GM21576 (cell line): ENCODE measurements around the gene JUND.
"Not testable (repeated sequence)": the region's sequence is repeated elsewhere in the genome, so short reads cannot be mapped to it uniquely, and the experiment has no call there.

Experiments
- ATAC-seq: cut with Tn5 transposase; IDR thresholded peaks from one replicate; pipeline ENCODE4 v1.9.1; 2021; ENCODE audit warnings: mild to moderate bottlenecking, moderate library complexity; ENCODE audit not compliant: unreplicated experiment

Gene JUND

DNA sequence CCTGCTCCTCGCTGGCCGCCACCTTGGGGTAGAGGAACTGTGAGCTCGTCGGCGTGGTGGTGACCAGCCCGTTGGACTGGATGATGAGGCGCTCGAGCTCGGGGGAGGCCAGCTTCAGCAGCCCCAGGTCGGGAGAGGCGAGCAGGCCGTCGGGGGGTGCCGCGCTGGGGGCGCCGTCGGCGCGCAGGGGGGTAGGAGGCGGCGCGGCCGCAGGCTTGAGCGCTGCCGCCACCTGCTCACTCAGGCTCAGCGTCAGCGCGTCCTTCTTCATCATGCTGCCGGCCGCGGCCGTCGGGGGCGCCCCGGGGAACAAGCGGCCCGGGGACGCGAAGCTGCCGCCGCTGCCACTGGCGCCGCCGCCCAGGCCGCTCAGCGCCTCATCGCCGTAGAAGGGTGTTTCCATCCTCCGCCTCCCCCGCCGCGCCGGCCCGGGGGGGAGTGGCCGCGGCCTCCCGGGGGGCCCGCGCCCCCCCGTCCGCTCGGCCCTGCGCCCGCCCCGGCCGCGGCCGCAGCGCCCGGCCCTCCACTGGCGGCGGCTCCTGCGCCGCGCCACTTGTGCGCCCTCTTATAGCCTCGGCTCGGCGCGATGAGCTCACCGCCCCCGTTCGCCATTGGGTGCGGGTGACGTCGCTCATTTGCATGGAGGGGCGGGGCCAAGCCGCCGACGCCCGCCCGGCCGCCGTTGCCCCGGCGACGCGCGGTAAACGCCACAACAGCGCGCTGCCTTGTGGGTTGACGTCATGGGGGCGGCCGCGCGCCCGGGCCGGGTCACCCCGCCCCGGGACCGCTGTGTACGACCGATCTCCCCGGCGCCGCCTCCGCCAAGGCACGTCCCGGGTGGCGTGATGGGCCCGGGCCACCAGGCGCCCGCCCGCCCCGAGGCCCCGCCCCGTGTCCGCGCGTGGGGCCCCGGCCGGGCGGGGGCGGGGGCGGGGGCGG is at the start of gene JUND:
TSS of gene JUND (minus strand) at position 541 of the 939 bp plus-strand sequence. CDS start at position 403, 138 bp downstream.
- peak; percentile 48 for ATAC-seq

DNA sequence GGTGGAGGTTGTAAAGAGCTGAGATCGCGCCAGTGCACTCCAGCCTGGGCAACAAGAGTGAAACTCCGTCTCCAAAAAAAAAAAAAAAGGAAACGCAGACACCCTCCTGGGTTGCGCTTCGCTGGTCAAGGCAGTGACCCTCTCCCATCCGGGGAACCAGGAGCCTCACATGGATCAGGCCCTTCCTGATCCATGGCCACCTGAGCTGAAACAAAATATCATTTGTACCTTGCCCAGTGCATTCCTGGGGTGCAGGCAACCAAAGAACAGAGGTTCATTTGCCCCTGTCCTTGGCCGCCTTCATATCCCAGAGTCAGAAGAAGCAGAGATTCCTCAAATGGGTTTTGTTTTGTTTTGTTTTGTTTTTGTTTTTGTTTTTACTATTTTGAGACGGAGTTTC is 49.4 kb upstream of the JUND start:
- ATAC-seq: no peak

DNA sequence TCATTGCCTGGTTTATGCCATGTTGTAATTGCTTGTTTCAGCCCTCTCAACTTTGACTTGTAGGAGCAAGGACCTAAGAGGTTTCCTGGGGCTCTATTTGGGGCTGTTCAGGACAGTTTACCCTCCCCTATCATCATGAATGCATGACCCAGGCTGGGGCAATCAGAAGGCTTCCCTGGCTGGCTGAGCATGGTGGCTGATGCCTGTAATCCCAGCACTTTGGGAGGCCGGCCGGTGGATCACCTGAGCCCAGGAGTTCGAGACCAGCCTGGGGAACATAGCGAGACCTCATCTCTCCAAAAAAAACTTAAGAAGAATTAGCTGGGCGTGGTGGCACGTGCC is 47.6 kb upstream of the JUND start:
- ATAC-seq: no peak

GRCh38 chr19:18328340-18329034 is 47.1 kb upstream of the JUND start:
- ATAC-seq: no peak

DNA sequence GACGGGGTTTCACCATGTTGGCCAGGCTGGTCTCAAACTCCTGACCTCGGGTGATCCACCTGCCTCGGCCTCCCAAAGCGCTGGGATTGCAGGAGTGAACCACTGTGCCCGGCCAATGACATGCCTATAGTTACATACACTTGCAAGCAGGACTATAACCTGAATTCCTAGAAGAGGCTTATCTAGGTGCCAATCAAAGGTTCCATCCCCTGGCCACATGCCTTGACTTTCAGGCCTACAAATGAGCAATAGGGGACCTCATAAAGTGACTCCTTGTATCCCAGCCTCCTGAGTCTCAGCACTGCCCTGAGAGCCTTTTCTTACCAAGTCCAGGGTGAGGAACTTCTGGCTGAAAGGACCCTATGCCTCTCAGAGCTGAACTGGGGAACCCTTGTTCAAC is 45.4 kb upstream of the JUND start:
- no peak for ATAC-seq

GRCh38 chr19:18324373-18324731 is 42.9 kb upstream of the JUND start:
- not testable (repeated sequence) for ATAC-seq

DNA sequence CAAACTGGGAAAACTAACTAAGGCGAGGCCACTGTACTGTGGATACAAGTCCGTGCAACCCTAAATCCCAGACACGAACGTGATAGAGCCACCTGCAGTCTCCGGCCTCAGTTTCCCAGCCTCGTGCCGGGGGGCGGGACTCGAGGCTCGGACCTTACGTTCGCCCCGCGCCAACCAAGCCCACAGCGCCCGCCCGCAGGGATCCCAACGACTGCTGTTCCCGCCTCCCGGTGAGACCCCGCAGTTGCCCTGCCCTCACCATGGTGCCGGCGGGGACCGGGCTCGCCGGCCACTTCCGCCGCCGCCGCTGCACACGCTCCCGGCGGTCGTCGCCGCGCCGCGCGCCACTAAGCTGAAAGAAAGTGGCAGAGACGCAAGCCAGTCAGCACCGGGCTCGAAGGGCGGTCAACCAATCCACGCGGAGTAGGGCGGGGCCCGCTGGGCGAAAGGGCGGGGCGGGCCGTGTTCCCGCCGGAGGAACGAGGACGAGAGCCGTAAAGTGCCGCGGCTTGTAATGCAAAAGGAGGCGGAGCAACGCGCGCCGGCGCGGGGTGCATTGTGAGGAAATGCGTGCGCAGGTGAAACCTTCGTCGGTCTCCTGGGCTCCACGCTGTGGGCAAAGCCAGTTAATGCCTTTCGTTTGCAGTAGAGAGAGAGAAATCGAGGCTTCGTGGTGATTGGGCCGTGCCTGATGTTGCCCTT is 41.5 kb upstream of the JUND start, which contains the start of gene LSM4:
TSS of gene LSM4 (minus strand) at position 318 of the 702 bp plus-strand sequence. CDS start at position 262, 56 bp downstream.
- ATAC-seq: peak; percentile 85

DNA sequence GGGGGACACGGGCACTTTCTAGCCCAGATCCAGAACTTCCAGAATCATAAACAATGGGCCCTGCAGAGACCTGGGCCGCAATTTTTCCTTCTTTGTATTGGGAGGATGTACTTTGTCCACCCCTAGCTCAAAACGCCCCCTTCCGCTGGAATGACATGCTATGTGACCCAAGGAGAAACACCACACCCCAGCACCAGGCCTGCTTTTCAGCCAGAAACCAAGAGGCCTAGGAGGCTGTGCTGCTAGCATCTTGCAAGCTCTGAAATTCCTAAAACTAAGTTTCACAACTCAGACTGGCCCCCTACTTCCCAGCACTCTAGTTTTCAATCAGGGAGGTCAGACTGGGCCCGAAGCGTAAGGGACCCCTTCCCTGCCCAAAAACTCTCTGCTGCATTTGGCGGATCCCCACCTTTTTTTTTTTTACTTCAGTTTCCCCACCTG is 40.9 kb upstream of the JUND start:
- no peak for ATAC-seq

DNA sequence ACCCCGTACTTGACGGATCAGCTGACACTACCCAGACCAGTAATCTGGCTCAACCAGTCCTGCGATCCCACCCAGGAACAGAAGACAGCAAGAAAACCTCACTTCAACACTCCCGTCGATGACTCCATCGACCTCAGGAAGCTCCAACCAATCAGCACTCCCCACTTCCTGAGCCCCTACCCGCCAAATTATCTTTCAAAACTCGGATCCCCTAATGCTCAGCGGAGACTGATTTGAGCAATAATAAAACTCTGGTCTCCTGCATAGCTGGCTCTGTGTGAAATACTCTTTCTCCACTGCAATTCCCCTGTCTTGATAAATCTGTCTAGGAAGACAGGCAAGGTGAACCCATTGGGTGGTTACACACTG is 40.3 kb upstream of the JUND start:
- no peak for ATAC-seq

DNA sequence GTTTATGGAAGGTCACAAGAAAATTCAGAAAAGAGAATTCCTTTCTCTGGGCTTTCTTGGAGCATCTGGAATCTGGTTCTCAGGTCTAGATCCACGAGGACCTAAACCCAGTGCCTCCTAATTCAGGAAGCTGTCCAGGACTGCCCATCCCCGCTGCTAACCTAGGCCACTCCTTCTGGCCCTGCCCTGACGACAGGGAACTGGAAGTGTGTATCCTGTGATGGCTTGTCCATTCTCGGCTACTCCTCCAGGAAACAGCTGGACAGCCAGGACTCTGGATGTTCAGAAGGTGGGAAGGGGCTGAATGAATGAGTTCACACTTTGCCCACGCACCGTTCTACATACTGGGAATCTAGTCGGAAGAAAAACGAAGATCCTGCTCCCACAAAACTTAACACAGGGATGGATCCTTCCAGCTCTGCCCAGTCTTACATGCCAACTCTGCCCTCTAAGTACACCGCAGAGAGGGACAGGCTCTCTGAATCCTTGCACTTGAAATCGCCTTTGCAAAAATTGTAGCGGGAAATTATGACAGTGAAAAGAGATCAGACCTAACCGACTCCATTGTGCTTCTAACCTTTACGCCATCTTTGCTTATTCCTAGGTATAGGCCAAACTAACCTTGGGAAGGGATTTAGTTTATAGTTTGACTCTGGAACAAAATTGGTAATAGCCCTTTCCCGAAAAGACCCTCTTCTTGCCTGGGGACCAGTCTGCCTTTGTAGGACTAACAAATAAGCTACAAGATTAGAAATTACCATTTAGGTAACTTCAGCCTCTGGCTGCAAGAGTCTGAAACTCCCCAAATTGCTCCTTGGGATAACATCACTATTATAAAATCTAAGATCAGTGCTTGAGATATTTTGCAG is 39.7 kb upstream of the JUND start:
- no peak for ATAC-seq

DNA sequence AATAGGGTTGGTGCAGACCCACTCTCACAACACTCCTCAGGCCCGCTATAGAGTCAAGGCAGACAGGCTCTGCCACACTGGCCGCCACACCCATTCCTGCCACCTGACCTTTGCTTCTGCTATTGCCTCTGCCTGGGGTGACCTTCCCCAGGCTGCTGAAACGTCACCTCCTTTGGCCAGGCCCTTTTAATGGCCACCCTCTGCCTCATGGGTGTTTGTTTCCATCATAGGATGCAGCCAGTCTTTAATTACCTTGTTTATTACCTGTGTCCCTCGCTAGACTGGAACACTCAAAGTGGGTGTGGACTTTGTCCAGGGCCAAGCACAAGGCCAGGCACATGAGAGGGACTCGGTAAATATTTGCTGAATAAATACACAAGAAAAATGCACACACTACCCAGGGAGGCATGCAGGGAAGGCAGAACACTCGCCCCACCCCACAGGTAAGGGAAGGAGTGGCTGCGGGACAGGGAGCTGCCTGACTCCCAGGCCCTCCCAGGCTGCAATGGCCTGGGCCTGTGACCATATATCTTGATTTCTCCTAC is 38.2 kb upstream of the JUND start:
- no peak for ATAC-seq

DNA sequence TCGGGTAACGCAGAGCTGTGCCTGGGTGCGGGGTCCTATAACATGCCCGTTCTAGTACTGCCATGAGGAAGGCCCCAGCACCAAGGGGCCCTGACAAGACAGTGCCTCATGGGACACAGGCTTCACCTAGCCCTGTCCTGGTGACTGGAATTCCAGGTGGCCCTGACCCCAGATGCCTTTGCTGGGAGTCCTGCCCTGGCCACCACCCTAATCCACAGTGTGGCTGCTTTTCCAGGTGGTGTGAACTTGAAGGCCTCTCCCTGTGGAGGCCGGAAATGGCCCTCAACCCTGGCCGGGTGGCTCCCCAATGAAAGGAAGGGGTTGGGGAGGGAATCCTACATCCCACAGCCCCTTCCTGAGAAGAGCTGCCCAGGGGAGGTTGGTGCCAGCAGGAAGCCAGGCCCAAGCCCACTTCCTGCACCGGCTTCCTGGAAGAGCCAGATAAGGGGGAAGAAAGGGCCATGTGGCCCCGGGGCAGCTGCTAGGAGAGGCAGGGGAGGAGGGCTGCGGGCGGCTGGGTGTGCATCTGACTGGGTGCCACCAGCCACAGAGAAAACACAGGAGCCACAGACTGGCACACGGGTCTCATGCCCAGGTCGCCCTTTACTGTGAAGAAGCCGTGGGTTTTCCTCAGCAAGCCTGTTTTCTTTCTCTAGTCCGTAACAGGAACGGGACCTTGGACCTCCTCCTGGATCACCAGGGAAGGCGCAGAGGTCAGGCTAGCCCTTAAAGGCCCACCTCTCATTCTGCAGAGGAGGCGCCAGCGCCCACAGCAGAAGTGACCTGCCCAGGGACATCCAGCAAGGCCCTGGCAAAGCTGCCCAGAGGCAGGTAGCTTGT is 36.8 kb upstream of the JUND start:
- no peak for ATAC-seq

- ATAC-seq: no peak
These were observed 32.0 kb upstream of the JUND start for GRCh38 chr19:18313398-18313797.

- no peak for ATAC-seq
These were observed 30.7 kb upstream of the JUND start for GRCh38 chr19:18312092-18312534.

DNA sequence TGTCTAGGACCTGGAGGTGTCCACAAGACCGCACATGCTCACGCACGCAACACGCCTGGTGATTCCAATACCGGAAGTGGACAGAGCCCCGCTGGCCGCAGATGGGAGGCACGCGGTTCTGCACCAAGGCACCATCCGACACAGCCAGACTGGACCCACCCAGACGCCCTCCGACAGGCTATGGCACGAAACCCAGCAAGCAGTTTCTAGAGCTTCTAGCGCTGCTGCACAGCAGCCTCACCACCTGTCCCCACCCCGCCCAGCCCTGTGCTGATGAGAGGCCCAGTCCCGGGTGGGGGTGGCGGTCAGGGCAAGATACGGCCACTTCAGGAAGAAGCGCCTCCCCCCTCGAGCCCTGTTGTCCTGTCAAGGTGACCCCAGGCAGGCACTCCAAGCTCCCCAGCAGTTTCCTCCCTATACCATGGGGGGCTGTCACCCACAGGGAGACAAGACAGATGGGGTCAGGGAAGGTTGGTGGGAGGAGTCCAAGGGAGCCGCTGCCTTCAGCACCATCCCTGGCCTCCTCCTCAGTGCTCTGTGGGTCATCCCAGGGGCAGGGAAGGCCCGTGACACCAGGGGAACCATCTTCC is 30.2 kb upstream of the JUND start:
- no peak for ATAC-seq

GRCh38 chr19:18310966-18311365 is 29.5 kb upstream of the JUND start:
- no peak for ATAC-seq

DNA sequence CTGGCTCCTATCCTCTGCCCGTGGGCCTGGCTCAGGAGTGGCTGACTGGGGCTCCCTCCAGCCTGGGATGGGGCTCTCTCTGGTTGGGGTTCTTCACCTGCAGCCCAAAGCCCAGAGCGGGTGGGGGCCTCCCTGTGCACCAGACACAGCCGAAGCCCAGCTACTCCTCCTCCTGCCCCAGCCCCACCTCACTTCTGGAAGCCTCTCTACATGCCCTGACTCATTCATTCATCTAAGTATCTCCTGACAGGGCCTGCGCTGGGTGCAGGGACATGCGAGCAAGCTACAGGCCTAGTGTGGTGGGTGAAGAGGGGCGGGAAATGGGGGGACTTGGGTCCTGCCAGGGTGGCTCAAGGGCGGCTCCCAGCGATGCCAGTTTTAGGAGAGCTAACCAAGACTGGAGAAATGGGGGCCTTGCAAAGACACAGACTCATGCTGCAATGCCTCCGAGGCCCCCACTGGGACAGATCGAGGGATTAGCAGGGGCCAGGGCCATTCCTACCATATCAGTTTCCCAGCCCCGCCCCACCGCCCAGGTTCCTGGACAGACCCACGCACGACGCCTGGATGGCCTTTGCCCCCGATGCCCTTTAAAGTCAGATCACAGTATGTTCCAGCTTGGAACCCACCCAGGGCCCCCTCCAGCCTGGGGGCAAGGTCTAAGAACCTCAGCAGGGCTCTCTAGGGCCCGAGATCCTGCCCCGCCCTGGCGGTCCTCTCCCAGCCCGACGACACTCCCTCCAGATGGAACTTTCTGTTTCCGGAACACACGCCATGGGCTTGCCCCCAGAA is 28.9 kb upstream of the JUND start:
- no peak for ATAC-seq

GRCh38 chr19:18309525-18310064 is 28.2 kb upstream of the JUND start:
- no peak for ATAC-seq
